Measurements from ENCODE around the gene CARD10. TPM values are rescaled to one million over a fixed set of nuclear protein-coding genes. Genes with fewer than 3 reads are reported as not detected.
"Not testable (repeated sequence)": the region's sequence is repeated elsewhere in the genome, so short reads cannot be mapped to it uniquely, and the experiment has no call there.

Gene CARD10
- total RNA-seq, 4 donors from 2014 or later, result 6.0 to 15.3 (median 8.8) TPM

DNA sequence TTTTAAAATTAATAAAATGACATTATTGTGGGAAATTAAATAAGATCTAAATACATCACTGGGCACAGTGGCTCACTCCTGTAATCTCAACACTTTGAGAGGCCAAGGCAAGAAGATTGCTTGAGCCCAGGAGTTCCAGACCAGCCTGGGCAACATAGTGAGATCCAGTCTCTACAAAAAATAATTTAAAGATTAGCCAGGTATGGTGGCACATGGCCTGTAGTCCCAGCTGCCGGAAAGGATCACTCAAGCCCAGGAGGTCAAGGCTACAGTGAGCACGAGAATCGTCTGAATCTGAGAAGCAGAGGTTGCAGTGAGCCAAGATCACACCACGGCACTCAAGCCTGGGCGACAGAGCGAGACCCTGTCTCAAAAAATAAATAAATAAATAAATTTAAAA is 15.9 kb upstream of the CARD10 start:
- H3K27ac ChIP-seq (replicated peaks in 1 of 4), result no peak overlapping the region
- no peak overlapping the region for H3K4me3 ChIP-seq
- intact Hi-C loops (cut with DNase I), result no loop called here
- H3K36me3 ChIP-seq, result no peaks in the 10 kb centered on the region
- no peaks in the 10 kb centered on the region for H3K9me3 ChIP-seq
- TF ChIP-seq, protein P1, sequence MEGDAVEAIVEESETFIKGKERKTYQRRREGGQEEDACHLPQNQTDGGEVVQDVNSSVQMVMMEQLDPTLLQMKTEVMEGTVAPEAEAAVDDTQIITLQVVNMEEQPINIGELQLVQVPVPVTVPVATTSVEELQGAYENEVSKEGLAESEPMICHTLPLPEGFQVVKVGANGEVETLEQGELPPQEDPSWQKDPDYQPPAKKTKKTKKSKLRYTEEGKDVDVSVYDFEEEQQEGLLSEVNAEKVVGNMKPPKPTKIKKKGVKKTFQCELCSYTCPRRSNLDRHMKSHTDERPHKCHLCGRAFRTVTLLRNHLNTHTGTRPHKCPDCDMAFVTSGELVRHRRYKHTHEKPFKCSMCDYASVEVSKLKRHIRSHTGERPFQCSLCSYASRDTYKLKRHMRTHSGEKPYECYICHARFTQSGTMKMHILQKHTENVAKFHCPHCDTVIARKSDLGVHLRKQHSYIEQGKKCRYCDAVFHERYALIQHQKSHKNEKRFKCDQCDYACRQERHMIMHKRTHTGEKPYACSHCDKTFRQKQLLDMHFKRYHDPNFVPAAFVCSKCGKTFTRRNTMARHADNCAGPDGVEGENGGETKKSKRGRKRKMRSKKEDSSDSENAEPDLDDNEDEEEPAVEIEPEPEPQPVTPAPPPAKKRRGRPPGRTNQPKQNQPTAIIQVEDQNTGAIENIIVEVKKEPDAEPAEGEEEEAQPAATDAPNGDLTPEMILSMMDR (IDR thresholded peaks at IDR 0.05), result no peak
- TF ChIP-seq POLR2A (IDR thresholded peaks at IDR 0.05; ENCODE audit: low read depth), result no peak
- no peak for TF ChIP-seq EP300 (IDR thresholded peaks at IDR 0.05)
- TF ChIP-seq POLR2AphosphoS5 (IDR thresholded peaks at IDR 0.05), result no peak
- peaks cover 7 to 12% (median 10%) of the 10 kb centered on the region in 4 donors for H3K4me1 ChIP-seq
- no peak for DNase-seq (ENCODE audit: extremely low spot score)
- peaks cover 0 to 8% (median 0%) of the 10 kb centered on the region in 4 donors for H3K27me3 ChIP-seq
- WGBS, result 95% methylated on average over 6 of the region's 6 CpGs

- H3K4me3 ChIP-seq, result no peak overlapping the region
- WGBS, result 90% methylated on average over 3 of the region's 3 CpGs
- no peak for DNase-seq (ENCODE audit: extremely low spot score)
Measured at GRCh38 chr22:37534445-37534844, 15.2 kb upstream of the CARD10 start.

GRCh38 chr22:37533995-37534394 is 14.8 kb upstream of the CARD10 start:
- Histone ChIP-seq H3K4me1 (peaks cover 6 to 8% (median 7%) of the 10 kb centered on the region in 4 donors), H3K4me3 (no peak overlapping the region), H3K27me3 (peaks cover 0 to 1% (median 0%) of the 10 kb centered on the region in 4 donors), H3K36me3 (no peaks in the 10 kb centered on the region), H3K27ac (replicated peaks in 1 of 4) (no peak overlapping the region), H3K9me3 (no peaks in the 10 kb centered on the region)
- no peak for DNase-seq (ENCODE audit: extremely low spot score)
- TF ChIP-seq POLR2AphosphoS5 (IDR thresholded peaks at IDR 0.05), result no peak
- TF ChIP-seq POLR2A (IDR thresholded peaks at IDR 0.05; ENCODE audit: low read depth), result no peak
- TF ChIP-seq, protein P1 (IDR thresholded peaks at IDR 0.05), result no peak
- no peak for TF ChIP-seq EP300 (IDR thresholded peaks at IDR 0.05)
- intact Hi-C loops (cut with DNase I), result no loop called here
- 57% methylated on average over 9 of the region's 9 CpGs for WGBS

More at GRCh38 chr22:37534445-37534844, 15.2 kb upstream of the CARD10 start:
- TF ChIP-seq EP300 (IDR thresholded peaks at IDR 0.05) (no peak), POLR2A (IDR thresholded peaks at IDR 0.05; ENCODE audit: low read depth) (no peak), POLR2AphosphoS5 (IDR thresholded peaks at IDR 0.05) (no peak)
- TF ChIP-seq, protein P1 (IDR thresholded peaks at IDR 0.05), result no peak
- peaks cover 0 to 6% (median 0%) of the 10 kb centered on the region in 4 donors for H3K27me3 ChIP-seq
- H3K36me3 ChIP-seq, result no peaks in the 10 kb centered on the region
- H3K27ac ChIP-seq (replicated peaks in 1 of 4), result no peak overlapping the region
- H3K4me1 ChIP-seq, result peaks cover 7 to 12% (median 10%) of the 10 kb centered on the region in 4 donors
- intact Hi-C loops (cut with DNase I), result no loop called here
- no peaks in the 10 kb centered on the region for H3K9me3 ChIP-seq

DNA sequence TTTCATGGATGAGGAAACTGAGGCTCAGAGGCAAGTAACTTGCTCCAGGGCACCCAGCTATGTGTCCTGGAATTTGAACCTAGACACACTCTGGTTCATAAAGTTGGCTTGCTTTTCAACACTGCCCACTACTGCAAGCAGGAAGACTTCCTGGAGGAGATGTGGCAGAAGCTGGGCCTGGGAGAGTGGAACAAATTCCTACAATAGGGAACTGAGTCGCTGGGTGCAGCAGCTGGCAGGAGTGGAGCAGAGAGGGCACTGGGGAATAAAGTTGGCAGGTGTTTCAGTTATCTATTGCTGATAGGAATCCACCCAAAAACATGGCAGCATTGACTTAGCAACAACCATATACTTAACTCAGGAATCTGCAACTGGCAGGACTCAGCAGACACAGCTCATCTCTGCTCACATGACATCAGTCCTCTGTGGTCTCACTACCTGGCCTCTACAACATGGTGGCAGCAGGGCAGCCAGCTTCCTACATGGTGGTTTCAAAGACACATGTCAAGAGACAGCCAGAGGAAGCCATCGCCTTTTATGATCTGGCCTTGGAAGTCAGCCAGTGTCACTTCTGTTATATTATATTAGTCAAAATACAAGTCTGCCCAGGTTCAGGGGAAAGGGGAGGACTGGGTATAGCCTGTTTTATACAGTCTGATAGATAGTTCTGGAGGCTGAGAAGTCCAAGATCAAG is 10.6 kb upstream of the CARD10 start:
- WGBS, result 56% methylated on average over 2 of the region's 2 CpGs
- H3K4me3 ChIP-seq, result no peak overlapping the region
- TF ChIP-seq POLR2AphosphoS5 (IDR thresholded peaks at IDR 0.05), result no peak
- TF ChIP-seq EP300 (IDR thresholded peaks at IDR 0.05), result no peak
- TF ChIP-seq POLR2A (IDR thresholded peaks at IDR 0.05; ENCODE audit: low read depth), result no peak
- TF ChIP-seq, protein P1 (IDR thresholded peaks at IDR 0.05), result no peak
- DNase-seq (ENCODE audit: extremely low spot score), result no peak
- intact Hi-C loops (cut with DNase I), result no loop called here
- no peaks in the 10 kb centered on the region for H3K9me3 ChIP-seq
- H3K4me1 ChIP-seq, result peaks cover 4 to 6% (median 5%) of the 10 kb centered on the region in 4 donors
- H3K27ac ChIP-seq (replicated peaks in 1 of 4), result no peak overlapping the region
- H3K27me3 ChIP-seq, result peaks cover 0 to 17% (median 0%) of the 10 kb centered on the region in 4 donors
- no peaks in the 10 kb centered on the region for H3K36me3 ChIP-seq

- H3K27me3 ChIP-seq, result peaks cover 0 to 28% (median 0%) of the 10 kb centered on the region in 4 donors
- H3K4me3 ChIP-seq; H3K36me3 ChIP-seq; H3K9me3 ChIP-seq; H3K4me1 ChIP-seq; DNase-seq (ENCODE audit: extremely low spot score); H3K27ac ChIP-seq (replicated peaks in 1 of 4); intact Hi-C loops (cut with DNase I): not testable (repeated sequence)
- WGBS, result 96% methylated on average over 9 of the region's 9 CpGs
Measured at GRCh38 chr22:37527952-37528351, 8.7 kb upstream of the CARD10 start.

- WGBS, result 93% methylated on average over 9 of the region's 9 CpGs
- H3K4me3 ChIP-seq; H3K4me1 ChIP-seq; intact Hi-C loops (cut with DNase I); H3K9me3 ChIP-seq; DNase-seq (ENCODE audit: extremely low spot score); H3K27ac ChIP-seq (replicated peaks in 1 of 4); H3K36me3 ChIP-seq: not testable (repeated sequence)
- peaks cover 0 to 29% (median 0%) of the 10 kb centered on the region in 4 donors for H3K27me3 ChIP-seq
Measured at GRCh38 chr22:37527081-37527752, 8.0 kb upstream of the CARD10 start.

All from esophagus muscularis mucosa (tissue), 4 donors.